IMR-90 (cell line): ENCODE results near the gene TRABD. TPM values are rescaled to one million over a fixed set of nuclear protein-coding genes. Genes with fewer than 3 reads are reported as not detected.

ENCODE experiments used
- ATAC-seq: fragments of 200-7000 bp; cut with Tn5 transposase; 2 replicates; pipeline ENCODE4 v1.9.1; 2020; ENCODE audit warnings: low read depth, mild to moderate bottlenecking, moderate library complexity
- BruUV-seq: library from RNA; stranded (reverse); fragments of 400-500 nt; replicated peaks from 2 replicates; lab custom pipeline; 2021; lab: Mats Ljungman, UMichigan
- CTCF ChIA-PET: fragments of 300-600 bp; formaldehyde crosslinking; extraction: SDS; loops from one replicate; lab custom pipeline; 2021; ENCODE audit warnings: antibody characterized with exemption; lab: Yijun Ruan, JAX
- POLR2A ChIA-PET: fragments of 300-600 bp; sonication (Branson Sonifier 250); formaldehyde crosslinking; loops from one replicate; lab custom pipeline; 2022; ENCODE audit warnings: antibody characterized with exemption; ENCODE audit not compliant: unreplicated experiment; lab: Charles Lee
- DNase-seq: peaks from one replicate; pipeline ENCODE4 v3.0.0; 2013
- H2AFZ ChIP-seq: replicated peaks from 2 replicates; pipeline ENCODE3; 2013; ENCODE audit warnings: low read length, mild to moderate bottlenecking; ENCODE audit not compliant: poor library complexity
- H2AK5ac ChIP-seq: 2 replicates; pipeline ENCODE4 v1.6.1; 2013; ENCODE audit warnings: low read depth, low read length, inconsistent platforms
- H2AK9ac ChIP-seq: replicated peaks from 2 replicates; pipeline ENCODE3; 2013; ENCODE audit warnings: mild to moderate bottlenecking, low read depth, low read length, moderate library complexity; ENCODE audit not compliant: poor library complexity
- H2BK120ac ChIP-seq: 2 replicates; pipeline ENCODE4 v1.6.1; 2013; ENCODE audit warnings: low read depth, low read length, inconsistent platforms
- H2BK15ac ChIP-seq: 3 replicates; pipeline ENCODE4 v1.6.1; 2013; ENCODE audit warnings: low read depth, low read length, inconsistent platforms
- H2BK20ac ChIP-seq: 2 replicates; pipeline ENCODE4 v1.6.1; 2013; ENCODE audit warnings: low read depth, mild to moderate bottlenecking, inconsistent platforms, low read length, moderate library complexity
- H2BK5ac ChIP-seq: 2 replicates; pipeline ENCODE4 v1.6.1; 2013; ENCODE audit warnings: mild to moderate bottlenecking, low read depth, low read length, inconsistent platforms; ENCODE audit not compliant: poor library complexity, severe bottlenecking
- H3K14ac ChIP-seq: replicated peaks from 2 replicates; pipeline ENCODE4 v1.6.1; 2013; ENCODE audit warnings: low read depth, low read length, inconsistent platforms
- H3K18ac ChIP-seq: 2 replicates; pipeline ENCODE4 v1.6.1; 2013; ENCODE audit warnings: low read depth, low read length, control low read depth
- H3K23ac ChIP-seq: 2 replicates; pipeline ENCODE4 v1.6.1; 2013; ENCODE audit warnings: low read depth, low read length, inconsistent platforms
- H3K27ac ChIP-seq: 2 replicates; pipeline ENCODE4 v1.5.1; 2013; ENCODE audit warnings: mild to moderate bottlenecking, control low read depth, low read length; ENCODE audit not compliant: insufficient read depth
- H3K27me3 ChIP-seq: 2 replicates; pipeline ENCODE4 v1.6.1; 2013; ENCODE audit warnings: low read length; ENCODE audit not compliant: control insufficient read depth, insufficient read depth
- H3K36me3 ChIP-seq: 2 replicates; pipeline ENCODE4 v1.6.1; 2013; ENCODE audit warnings: low read length, mixed read lengths; ENCODE audit not compliant: control insufficient read depth, insufficient read depth
- H3K4ac ChIP-seq: 2 replicates; pipeline ENCODE4 v1.6.1; 2013; ENCODE audit warnings: low read depth, low read length, inconsistent platforms
- H3K4me1 ChIP-seq: 2 replicates; pipeline ENCODE4 v1.6.1; 2013; ENCODE audit warnings: low read length, mixed read lengths; ENCODE audit not compliant: control insufficient read depth, insufficient read depth
- H3K4me2 ChIP-seq: 2 replicates; pipeline ENCODE4 v1.6.1; 2013; ENCODE audit warnings: low read depth, mild to moderate bottlenecking, control low read depth, low read length, moderate library complexity
- H3K4me3 ChIP-seq: 2 replicates; pipeline ENCODE4 v1.5.1; 2013; ENCODE audit warnings: low read depth, mild to moderate bottlenecking, control low read depth, low read length, moderate library complexity; ENCODE audit not compliant: insufficient read depth
- H3K56ac ChIP-seq: 2 replicates; pipeline ENCODE4 v1.6.1; 2013; ENCODE audit warnings: low read length, inconsistent platforms; ENCODE audit not compliant: insufficient read depth; ENCODE audit errors: extremely low read depth
- H3K79me1 ChIP-seq, 2 experiments: 2 replicates each; pipeline ENCODE4 v1.6.1; 2013; ENCODE audit warnings: low read length in 2 of 2, inconsistent platforms in 1 of 2, low read depth in 1 of 2
- H3K9ac ChIP-seq: 2 replicates; pipeline ENCODE4 v1.6.1; 2013; ENCODE audit warnings: low read depth, low read length, control low read depth
- H3K9me1 ChIP-seq: 2 replicates; pipeline ENCODE4 v1.6.1; 2013; ENCODE audit warnings: low read length, inconsistent platforms; ENCODE audit not compliant: insufficient read depth
- H3K9me3 ChIP-seq: 2 replicates; pipeline ENCODE4 v1.6.1; 2013; ENCODE audit warnings: low read length; ENCODE audit not compliant: control insufficient read depth, insufficient read depth
- H4K20me1 ChIP-seq: 2 replicates; pipeline ENCODE4 v1.6.1; 2013; ENCODE audit warnings: low read length, inconsistent platforms; ENCODE audit not compliant: insufficient read depth
- H4K5ac ChIP-seq: 2 replicates; pipeline ENCODE4 v1.6.1; 2013; ENCODE audit warnings: mild to moderate bottlenecking, low read depth, low read length, control low read depth
- H4K8ac ChIP-seq, 2 experiments: 2 replicates each; pipeline ENCODE4 v1.6.1; 2013; ENCODE audit warnings: low read depth in 2 of 2, low read length in 2 of 2, control low read depth in 1 of 2, inconsistent platforms in 1 of 2
- H4K91ac ChIP-seq: 2 replicates; pipeline ENCODE4 v1.6.1; 2013; ENCODE audit warnings: low read depth, low read length, inconsistent platforms; ENCODE audit not compliant: insufficient read depth
- BHLHE40 ChIP-seq: fragments of 150-350 bp; IDR thresholded peaks from 2 replicates; pipeline ENCODE4 v1.6.1; 2016; ENCODE audit warnings: mild to moderate bottlenecking, low read depth, low read length
- FOS ChIP-seq: fragments of 150-350 bp; IDR thresholded peaks from 2 replicates; pipeline ENCODE4 v1.6.1; 2016; ENCODE audit warnings: low read depth, low read length
- MAFK ChIP-seq: IDR thresholded peaks from 2 replicates; pipeline ENCODE4 v1.6.1; 2012; ENCODE audit warnings: low read depth, low read length, improper control_type of control experiment
- POLR2A ChIP-seq: IDR thresholded peaks from 2 replicates; pipeline ENCODE4 v1.6.1; 2012; ENCODE audit warnings: mild to moderate bottlenecking, low read depth, low read length
- RAD21 ChIP-seq: IDR thresholded peaks from 2 replicates; pipeline ENCODE4 v1.6.1; 2012; ENCODE audit warnings: low read length, improper control_type of control experiment
- WGBS, 2 experiments: methylation state at CpG; one replicate each; pipeline versions ENCODE4 v1.1.5 to v1.1.7; 2013; ENCODE audit warnings: missing lambda C conversion rate in 2 of 2; ENCODE audit not compliant: insufficient read length in 1 of 2; ENCODE audit errors: extremely low coverage in 2 of 2; 5-methylcytosine and 5-hydroxymethylcytosine counted together
- dilution Hi-C: fragments of 300-500 bp; cut with HindIII; formaldehyde crosslinking; loops from one replicate; pipeline ENCODE4 v1.14.3; 2018; ENCODE audit warnings: low sequenced_read_pairs; ENCODE audit not compliant: unreplicated experiment
- in situ Hi-C: fragments of 300-500 bp; cut with MboI; formaldehyde crosslinking; loops from 3 replicates; pipeline ENCODE4 v1.14.3; 2019; ENCODE audit warnings: low sequenced_read_pairs, inconsistent platforms, mixed read lengths
- intact Hi-C: fragments of 100-400 bp; cut with micrococcal nuclease; formaldehyde crosslinking; loops from 2 replicates; pipeline ENCODE4 v1.10.0; 2022
- polyA plus RNA-seq, 3 experiments: library from polyadenylated mRNA; depleted of rRNA; stranded (reverse); fragments of >200 nt; gene quantifications; 2 replicates each; pipeline ENCODE4 v1.2.3, GENCODE V29; 2012; ENCODE audit warnings: low replicate concordance in 1 of 3
- total RNA-seq: library from RNA; depleted of rRNA; stranded (reverse); fragments of >200 nt; gene quantifications from 2 replicates; pipeline ENCODE4 v1.2.3, GENCODE V29; 2012
- TF ChIP-seq, protein P1 (sequence below): fragments of 150-350 bp; IDR thresholded peaks from 2 replicates; pipeline ENCODE4 v1.6.1; 2016; ENCODE audit warnings: low read depth, mild to moderate bottlenecking, low read length, moderate library complexity, borderline replicate concordance
- TF ChIP-seq, protein P2 (sequence below): fragments of 150-350 bp; IDR thresholded peaks from 2 replicates; pipeline ENCODE4 v1.6.1; 2017; ENCODE audit warnings: mild to moderate bottlenecking, antibody characterized with exemption, low read length, low read depth
- TF ChIP-seq, protein P3 (sequence below): conservative IDR thresholded peaks from 2 replicates; pipeline ENCODE4 v1.5.1; 2012; ENCODE audit warnings: mild to moderate bottlenecking, low read depth, low read length, improper control_type of control experiment

Gene TRABD
- total and polyA plus RNA-seq, 2 of the 4 experiments (the other 2 are of a cell fraction) = 13.4 to 42.7 TPM

GRCh38 chr22:50157709-50158375 lies 27.9 kb upstream of the TRABD start:
- Histone ChIP-seq H4K20me1 (no peaks in the 10 kb centered on the region), H3K79me1 (no peaks in the 10 kb centered on the region), H2AK5ac (no peak overlapping the region), H3K4me3 (no peak overlapping the region), H3K9ac (no peak overlapping the region), H3K56ac (no peak overlapping the region), H3K18ac (no peak overlapping the region), H2BK15ac (no peak overlapping the region), H4K91ac (no peak overlapping the region), H3K4ac (no peak overlapping the region), H4K5ac (no peak overlapping the region), H3K9me3 (no peaks in the 10 kb centered on the region), H2AK9ac (no peak overlapping the region), H2BK20ac (no peak overlapping the region), H3K4me1 (no peaks in the 10 kb centered on the region), H2BK5ac (no peak overlapping the region), H3K14ac (no peak overlapping the region), H2BK120ac (no peak overlapping the region), H3K36me3 (peaks cover 28% of the 10 kb centered on the region), H3K9me1 (no peaks in the 10 kb centered on the region), H3K27me3 (no peaks in the 10 kb centered on the region), H3K23ac (no peak overlapping the region), H2AFZ (no peak overlapping the region), H3K27ac (no peak overlapping the region), H4K8ac (no peak overlapping the region), H3K4me2 (no peak overlapping the region)
- in situ Hi-C loops (no loop called here), dilution Hi-C loops (no loop called here), intact Hi-C loops (no loop called here)
- ChIA-PET CTCF (interaction anchor here (0.6 to 2.0 kb wide), 2 partner anchors 9 to 316 kb away, joined by 4 to 5 read pairs; no protein-coding TSS in a partner anchor), POLR2A (interaction anchor here (0.6 kb wide), 1 partner anchor 37 kb away, joined by 3 read pairs; no protein-coding TSS in a partner anchor)
- BruUV-seq = no TSS peak
- 92% methylated on average over 8 of the region's 21 CpGs; no CpG with 5 or more reads in 1 of the 2 experiments for WGBS, 2 experiments
- DNase-seq (no peak), ATAC-seq (no peak)
- TF ChIP-seq RAD21 (no peak), BHLHE40 (no peak), FOS (no peak), MAFK (no peak), POLR2A (no peak)
- TF ChIP-seq, protein P1, sequence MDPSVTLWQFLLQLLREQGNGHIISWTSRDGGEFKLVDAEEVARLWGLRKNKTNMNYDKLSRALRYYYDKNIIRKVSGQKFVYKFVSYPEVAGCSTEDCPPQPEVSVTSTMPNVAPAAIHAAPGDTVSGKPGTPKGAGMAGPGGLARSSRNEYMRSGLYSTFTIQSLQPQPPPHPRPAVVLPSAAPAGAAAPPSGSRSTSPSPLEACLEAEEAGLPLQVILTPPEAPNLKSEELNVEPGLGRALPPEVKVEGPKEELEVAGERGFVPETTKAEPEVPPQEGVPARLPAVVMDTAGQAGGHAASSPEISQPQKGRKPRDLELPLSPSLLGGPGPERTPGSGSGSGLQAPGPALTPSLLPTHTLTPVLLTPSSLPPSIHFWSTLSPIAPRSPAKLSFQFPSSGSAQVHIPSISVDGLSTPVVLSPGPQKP = no peak
- TF ChIP-seq, protein P2, sequence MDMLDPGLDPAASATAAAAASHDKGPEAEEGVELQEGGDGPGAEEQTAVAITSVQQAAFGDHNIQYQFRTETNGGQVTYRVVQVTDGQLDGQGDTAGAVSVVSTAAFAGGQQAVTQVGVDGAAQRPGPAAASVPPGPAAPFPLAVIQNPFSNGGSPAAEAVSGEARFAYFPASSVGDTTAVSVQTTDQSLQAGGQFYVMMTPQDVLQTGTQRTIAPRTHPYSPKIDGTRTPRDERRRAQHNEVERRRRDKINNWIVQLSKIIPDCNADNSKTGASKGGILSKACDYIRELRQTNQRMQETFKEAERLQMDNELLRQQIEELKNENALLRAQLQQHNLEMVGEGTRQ = no peak
- TF ChIP-seq, protein P3, sequence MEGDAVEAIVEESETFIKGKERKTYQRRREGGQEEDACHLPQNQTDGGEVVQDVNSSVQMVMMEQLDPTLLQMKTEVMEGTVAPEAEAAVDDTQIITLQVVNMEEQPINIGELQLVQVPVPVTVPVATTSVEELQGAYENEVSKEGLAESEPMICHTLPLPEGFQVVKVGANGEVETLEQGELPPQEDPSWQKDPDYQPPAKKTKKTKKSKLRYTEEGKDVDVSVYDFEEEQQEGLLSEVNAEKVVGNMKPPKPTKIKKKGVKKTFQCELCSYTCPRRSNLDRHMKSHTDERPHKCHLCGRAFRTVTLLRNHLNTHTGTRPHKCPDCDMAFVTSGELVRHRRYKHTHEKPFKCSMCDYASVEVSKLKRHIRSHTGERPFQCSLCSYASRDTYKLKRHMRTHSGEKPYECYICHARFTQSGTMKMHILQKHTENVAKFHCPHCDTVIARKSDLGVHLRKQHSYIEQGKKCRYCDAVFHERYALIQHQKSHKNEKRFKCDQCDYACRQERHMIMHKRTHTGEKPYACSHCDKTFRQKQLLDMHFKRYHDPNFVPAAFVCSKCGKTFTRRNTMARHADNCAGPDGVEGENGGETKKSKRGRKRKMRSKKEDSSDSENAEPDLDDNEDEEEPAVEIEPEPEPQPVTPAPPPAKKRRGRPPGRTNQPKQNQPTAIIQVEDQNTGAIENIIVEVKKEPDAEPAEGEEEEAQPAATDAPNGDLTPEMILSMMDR = no peak
